ENCODE measurements around the gene TMEM245.
"Not testable (repeated sequence)": the region's sequence is repeated elsewhere in the genome, so short reads cannot be mapped to it uniquely, and the experiment has no call there.

Gene TMEM245

GRCh38 chr9:109133533-109133932 is 13.8 kb upstream of the TMEM245 start:
- H3K27ac ChIP-seq, result no peak overlapping the region
- no peak for TF ChIP-seq CTCF (conservative IDR thresholded peaks at IDR 0.05)

- no peak for TF ChIP-seq CTCF (conservative IDR thresholded peaks at IDR 0.05)
- no peak overlapping the region for H3K27ac ChIP-seq
Measured at GRCh38 chr9:109132567-109133021, 12.8 kb upstream of the TMEM245 start.

- H3K27ac ChIP-seq, result no peak overlapping the region
- TF ChIP-seq CTCF (conservative IDR thresholded peaks at IDR 0.05), result no peak
Measured at GRCh38 chr9:109129470-109130197, 9.9 kb upstream of the TMEM245 start.

- H3K27ac ChIP-seq, result not testable (repeated sequence)
Measured at GRCh38 chr9:109126671-109127070, 6.9 kb upstream of the TMEM245 start.

GRCh38 chr9:109124121-109124520 is 4.4 kb upstream of the TMEM245 start:
- H3K27ac ChIP-seq, result no peak overlapping the region; the same call in 1 of the 2 replicates
- no peak for TF ChIP-seq CTCF (conservative IDR thresholded peaks at IDR 0.05)

- no peak for TF ChIP-seq CTCF (conservative IDR thresholded peaks at IDR 0.05)
- H3K27ac ChIP-seq, result no peak overlapping the region
Measured at GRCh38 chr9:109122726-109123621, 3.2 kb upstream of the TMEM245 start.

- TF ChIP-seq CTCF (conservative IDR thresholded peaks at IDR 0.05), result no peak
Measured at GRCh38 chr9:109121232-109121796, 1.6 kb upstream of the TMEM245 start.

More at GRCh38 chr9:109121232-109121796, 1.6 kb upstream of the TMEM245 start:
- peak overlapping the region; percentile 97; the same call in 1 of the 2 replicates for H3K27ac ChIP-seq

All from VCaP (cell line).